ENCODE results near the gene MAU2. TPM values are rescaled to one million over a fixed set of nuclear protein-coding genes. Genes with fewer than 3 reads are reported as not detected.

Gene MAU2
- total and polyA plus RNA-seq, 2 of the 13 experiments (the other 11 are each of a cell fraction or from before 2014, with no cell fraction given): 16.8 to 33.8 TPM

DNA sequence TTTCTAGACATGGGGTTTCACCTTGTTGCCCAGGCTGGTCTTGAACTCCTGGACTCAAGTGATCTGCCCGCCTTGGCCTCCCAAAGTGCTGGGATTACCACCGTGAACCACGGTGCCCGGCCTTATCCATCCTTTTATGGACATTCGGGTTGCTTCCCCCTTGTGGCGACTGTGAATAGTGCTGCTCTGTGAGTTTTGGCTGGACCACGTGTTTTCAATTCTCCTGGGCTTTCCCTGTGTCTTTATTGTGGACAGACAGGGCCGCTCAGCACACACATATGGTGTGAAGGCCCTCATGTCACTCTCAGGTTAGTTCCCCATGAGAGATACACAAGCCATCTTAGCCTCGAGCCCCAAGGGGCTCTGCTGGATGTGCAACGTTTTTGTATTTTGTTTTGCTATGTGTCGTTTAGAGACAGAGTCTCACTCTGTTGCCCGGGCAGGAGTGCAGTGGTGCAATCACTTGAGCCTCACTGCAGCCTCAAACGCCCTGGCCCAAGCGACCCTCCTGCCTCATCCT is 40.5 kb downstream of the MAU2 start (continued):
- TF ChIP-seq, protein P1, sequence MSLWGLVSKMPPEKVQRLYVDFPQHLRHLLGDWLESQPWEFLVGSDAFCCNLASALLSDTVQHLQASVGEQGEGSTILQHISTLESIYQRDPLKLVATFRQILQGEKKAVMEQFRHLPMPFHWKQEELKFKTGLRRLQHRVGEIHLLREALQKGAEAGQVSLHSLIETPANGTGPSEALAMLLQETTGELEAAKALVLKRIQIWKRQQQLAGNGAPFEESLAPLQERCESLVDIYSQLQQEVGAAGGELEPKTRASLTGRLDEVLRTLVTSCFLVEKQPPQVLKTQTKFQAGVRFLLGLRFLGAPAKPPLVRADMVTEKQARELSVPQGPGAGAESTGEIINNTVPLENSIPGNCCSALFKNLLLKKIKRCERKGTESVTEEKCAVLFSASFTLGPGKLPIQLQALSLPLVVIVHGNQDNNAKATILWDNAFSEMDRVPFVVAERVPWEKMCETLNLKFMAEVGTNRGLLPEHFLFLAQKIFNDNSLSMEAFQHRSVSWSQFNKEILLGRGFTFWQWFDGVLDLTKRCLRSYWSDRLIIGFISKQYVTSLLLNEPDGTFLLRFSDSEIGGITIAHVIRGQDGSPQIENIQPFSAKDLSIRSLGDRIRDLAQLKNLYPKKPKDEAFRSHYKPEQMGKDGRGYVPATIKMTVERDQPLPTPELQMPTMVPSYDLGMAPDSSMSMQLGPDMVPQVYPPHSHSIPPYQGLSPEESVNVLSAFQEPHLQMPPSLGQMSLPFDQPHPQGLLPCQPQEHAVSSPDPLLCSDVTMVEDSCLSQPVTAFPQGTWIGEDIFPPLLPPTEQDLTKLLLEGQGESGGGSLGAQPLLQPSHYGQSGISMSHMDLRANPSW (CRISPR knock-in tag; IDR thresholded peaks at IDR 0.05; ENCODE audit: borderline replicate concordance): no peak
- TF ChIP-seq HNRNPLL (IDR thresholded peaks at IDR 0.05; ENCODE audit: low read depth, low read length, poor library complexity, severe bottlenecking) (no peak), ZNF33B (CRISPR knock-in tag; IDR thresholded peaks at IDR 0.05) (no peak), POLR2AphosphoS2 (IDR thresholded peaks at IDR 0.05; ENCODE audit: low read depth, low read length) (no peak), KLF16 (CRISPR knock-in tag; IDR thresholded peaks at IDR 0.05) (no peak), ZSCAN31 (CRISPR knock-in tag; IDR thresholded peaks at IDR 0.05; ENCODE audit: low read depth) (peak; percentile 36; the same call in 1 of the 2 replicates), MAZ (IDR thresholded peaks at IDR 0.05; ENCODE audit: borderline replicate concordance, low read depth, low read length) (no peak), MAZ (CRISPR knock-in tag; IDR thresholded peaks at IDR 0.05; ENCODE audit: low read depth) (no peak), ZNF652 (CRISPR knock-in tag; IDR thresholded peaks at IDR 0.05; ENCODE audit: borderline replicate concordance, low read depth) (no peak), TOPORS (CRISPR knock-in tag; IDR thresholded peaks at IDR 0.05) (peak; percentile 40; the same call in 1 of the 2 replicates), ZNF512 (CRISPR knock-in tag; IDR thresholded peaks at IDR 0.05) (no peak), ZNF251 (CRISPR knock-in tag; IDR thresholded peaks at IDR 0.05) (no peak), ZNF230 (CRISPR knock-in tag; IDR thresholded peaks at IDR 0.05) (0 out of 2 replicates have a peak, but pooled peaks have one; percentile 36), ZNF350 (CRISPR knock-in tag; IDR thresholded peaks at IDR 0.05; ENCODE audit: borderline replicate concordance, low read depth) (no peak), HOXA7 (CRISPR knock-in tag; IDR thresholded peaks at IDR 0.05) (no peak), FUBP1 (CRISPR knock-in tag; IDR thresholded peaks at IDR 0.05; ENCODE audit: borderline replicate concordance) (no peak), ZNF510 (CRISPR knock-in tag; IDR thresholded peaks at IDR 0.05; ENCODE audit: low read depth) (no peak), CREM (IDR thresholded peaks at IDR 0.05) (no peak), CREM (CRISPR knock-in tag; IDR thresholded peaks at IDR 0.05) (no peak), REPIN1 (CRISPR knock-in tag; IDR thresholded peaks at IDR 0.05; ENCODE audit: borderline replicate concordance, low read depth) (peak; percentile 52; the same call in 1 of the 2 replicates), DNMT1 (CRISPR knock-in tag; IDR thresholded peaks at IDR 0.05) (no peak)
- TF ChIP-seq, protein P2, sequence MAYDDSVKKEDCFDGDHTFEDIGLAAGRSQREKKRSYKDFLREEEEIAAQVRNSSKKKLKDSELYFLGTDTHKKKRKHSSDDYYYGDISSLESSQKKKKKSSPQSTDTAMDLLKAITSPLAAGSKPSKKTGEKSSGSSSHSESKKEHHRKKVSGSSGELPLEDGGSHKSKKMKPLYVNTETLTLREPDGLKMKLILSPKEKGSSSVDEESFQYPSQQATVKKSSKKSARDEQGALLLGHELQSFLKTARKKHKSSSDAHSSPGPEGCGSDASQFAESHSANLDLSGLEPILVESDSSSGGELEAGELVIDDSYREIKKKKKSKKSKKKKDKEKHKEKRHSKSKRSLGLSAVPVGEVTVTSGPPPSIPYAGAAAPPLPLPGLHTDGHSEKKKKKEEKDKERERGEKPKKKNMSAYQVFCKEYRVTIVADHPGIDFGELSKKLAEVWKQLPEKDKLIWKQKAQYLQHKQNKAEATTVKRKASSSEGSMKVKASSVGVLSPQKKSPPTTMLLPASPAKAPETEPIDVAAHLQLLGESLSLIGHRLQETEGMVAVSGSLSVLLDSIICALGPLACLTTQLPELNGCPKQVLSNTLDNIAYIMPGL (CRISPR knock-in tag; IDR thresholded peaks at IDR 0.05; ENCODE audit: borderline replicate concordance in 1 of 2, low read depth in 1 of 2): peak; percentile 56 to 77; a peak in 3 of 4 replicates

Data from HepG2 (cell line).